ENCODE data around the gene MRPS18B. TPM values are rescaled to one million over a fixed set of nuclear protein-coding genes. Genes with fewer than 3 reads are reported as not detected.

MRPS18B gene
- polyA plus RNA-seq, 1 experiment: 69.3 TPM

DNA sequence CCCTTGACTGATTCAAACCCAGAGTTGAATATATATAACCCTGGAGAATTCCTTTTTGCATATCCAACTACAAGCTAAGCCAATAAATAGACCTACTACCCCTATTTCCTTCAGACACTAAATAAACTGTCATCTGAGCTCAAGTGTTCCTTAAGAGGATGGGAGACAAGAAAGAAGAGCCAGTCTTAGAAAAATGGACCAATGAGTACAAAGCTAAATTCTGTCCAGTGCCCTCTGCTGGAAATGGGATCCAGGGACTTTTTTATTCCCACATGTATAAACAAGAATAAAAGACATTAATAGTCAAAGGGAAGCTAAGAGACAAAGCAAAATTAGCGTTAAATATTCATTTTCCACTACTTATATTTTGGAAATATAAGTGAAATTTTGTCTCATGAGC lies 5.4 kb upstream of the MRPS18B start:
- Histone ChIP-seq H3K36me3 (ENCODE audit: control insufficient read depth, insufficient read depth, low read length) (peaks cover 14% of the 10 kb centered on the region), H3K27me3 (ENCODE audit: control insufficient read depth, insufficient read depth, low read length) (no peaks in the 10 kb centered on the region), H3K4me3 (ENCODE audit: low read depth, low read length) (no peak overlapping the region)
- DNase-seq (ENCODE audit: low read depth): no peak
- TF ChIP-seq, protein P1, sequence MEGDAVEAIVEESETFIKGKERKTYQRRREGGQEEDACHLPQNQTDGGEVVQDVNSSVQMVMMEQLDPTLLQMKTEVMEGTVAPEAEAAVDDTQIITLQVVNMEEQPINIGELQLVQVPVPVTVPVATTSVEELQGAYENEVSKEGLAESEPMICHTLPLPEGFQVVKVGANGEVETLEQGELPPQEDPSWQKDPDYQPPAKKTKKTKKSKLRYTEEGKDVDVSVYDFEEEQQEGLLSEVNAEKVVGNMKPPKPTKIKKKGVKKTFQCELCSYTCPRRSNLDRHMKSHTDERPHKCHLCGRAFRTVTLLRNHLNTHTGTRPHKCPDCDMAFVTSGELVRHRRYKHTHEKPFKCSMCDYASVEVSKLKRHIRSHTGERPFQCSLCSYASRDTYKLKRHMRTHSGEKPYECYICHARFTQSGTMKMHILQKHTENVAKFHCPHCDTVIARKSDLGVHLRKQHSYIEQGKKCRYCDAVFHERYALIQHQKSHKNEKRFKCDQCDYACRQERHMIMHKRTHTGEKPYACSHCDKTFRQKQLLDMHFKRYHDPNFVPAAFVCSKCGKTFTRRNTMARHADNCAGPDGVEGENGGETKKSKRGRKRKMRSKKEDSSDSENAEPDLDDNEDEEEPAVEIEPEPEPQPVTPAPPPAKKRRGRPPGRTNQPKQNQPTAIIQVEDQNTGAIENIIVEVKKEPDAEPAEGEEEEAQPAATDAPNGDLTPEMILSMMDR (IDR thresholded peaks at IDR 0.05; ENCODE audit: insufficient read depth, low read depth, low read length): peak; percentile 57
- POLR2A ChIA-PET: interaction anchor here (0.6 kb wide), 1 partner anchor 984 kb away, joined by 6 read pairs; no protein-coding TSS in a partner anchor
- CTCF ChIA-PET: interaction anchor here (0.8 to 2.9 kb wide), 7 partner anchors 14 to 130 kb away, joined by 3 to 31 read pairs (median 5); no protein-coding TSS in a partner anchor

DNA sequence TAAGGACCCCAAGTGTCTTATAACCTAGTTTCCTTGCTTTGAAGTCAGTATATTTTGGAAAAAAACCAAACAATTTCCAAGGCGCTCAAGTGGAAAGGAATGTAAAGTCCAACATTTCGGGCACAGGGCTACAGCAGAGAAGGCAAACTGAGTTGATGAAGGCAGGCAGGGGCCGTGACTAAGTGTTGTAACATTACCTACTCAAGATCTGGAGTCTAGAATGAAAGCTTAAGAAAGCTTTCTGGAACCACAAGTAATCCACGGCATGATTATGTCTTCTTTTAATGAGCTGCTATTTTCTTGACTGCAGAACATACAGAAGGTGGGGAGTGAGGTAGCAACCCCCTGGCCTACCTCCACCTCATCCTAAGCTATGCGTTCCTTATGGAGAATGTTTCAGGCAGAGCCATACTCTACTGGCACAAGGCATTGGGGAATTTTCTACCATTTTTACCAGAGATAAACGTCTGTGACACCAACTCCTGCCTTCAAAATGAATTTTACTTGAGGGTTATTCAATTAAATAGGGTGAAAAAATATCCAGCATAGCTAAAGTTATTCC lies 4.9 kb upstream of the MRPS18B start:
- DNase-seq (ENCODE audit: low read depth): no peak
- CTCF ChIA-PET: interaction anchor here (0.8 to 2.9 kb wide), 7 partner anchors 15 to 131 kb away, joined by 3 to 31 read pairs (median 5); no protein-coding TSS in a partner anchor
- POLR2A ChIA-PET: interaction anchor here (0.6 to 0.7 kb wide), 3 partner anchors 147 to 984 kb away, joined by 3 to 6 read pairs (median 4); partner anchors contain the start of gene RNF39

DNA sequence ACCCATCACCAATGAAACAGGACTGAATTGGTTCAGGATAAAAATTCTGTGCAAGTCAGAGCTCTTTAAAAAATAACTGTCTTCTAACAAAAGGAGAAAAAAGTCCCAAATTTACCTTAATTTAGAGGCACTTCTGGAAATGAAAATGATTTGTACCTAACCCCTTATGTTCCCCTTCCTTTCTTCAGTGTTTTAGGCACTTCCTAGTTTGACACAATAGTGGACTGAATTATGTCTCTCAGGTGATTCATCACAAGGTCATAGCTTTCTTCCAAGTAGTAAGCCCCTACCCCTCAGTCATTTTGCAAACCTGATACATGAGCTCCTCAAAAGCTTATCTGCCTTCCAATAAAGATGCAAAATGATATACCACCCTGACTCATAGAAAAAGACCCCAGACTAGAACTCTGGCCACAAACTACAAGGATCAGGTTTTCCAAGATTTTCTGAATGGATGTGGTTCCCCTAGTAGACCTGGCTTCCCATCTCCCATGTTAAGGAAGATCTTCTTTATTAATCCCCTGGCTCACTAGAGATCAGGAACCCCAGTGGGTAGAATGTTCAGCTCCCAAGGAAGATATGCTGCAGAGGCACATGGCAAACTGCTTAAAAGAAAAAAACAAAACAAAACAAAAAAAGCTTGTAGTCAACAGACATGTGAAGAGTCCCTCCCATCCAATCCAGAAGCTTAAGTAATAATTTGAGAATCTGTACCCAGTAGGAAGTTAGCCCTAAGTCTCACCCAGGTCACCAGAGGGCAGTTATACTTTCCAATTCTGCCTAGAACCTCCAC lies 4.2 kb upstream of the MRPS18B start:
- TF ChIP-seq, protein P1 (IDR thresholded peaks at IDR 0.05; ENCODE audit: insufficient read depth, low read depth, low read length): no peak
- CTCF ChIA-PET: interaction anchor here (1.0 to 2.9 kb wide), 7 partner anchors 15 to 132 kb away, joined by 3 to 31 read pairs (median 4); no protein-coding TSS in a partner anchor
- H3K27me3 ChIP-seq (ENCODE audit: control insufficient read depth, insufficient read depth, low read length): no peaks in the 10 kb centered on the region
- peaks cover 11% of the 10 kb centered on the region for H3K36me3 ChIP-seq (ENCODE audit: control insufficient read depth, insufficient read depth, low read length)
- POLR2A ChIA-PET: interaction anchor here (0.6 to 0.7 kb wide), 2 partner anchors 147 to 538 kb away, joined by 3 to 4 read pairs; partner anchors contain the start of gene RNF39
- DNase-seq (ENCODE audit: low read depth): no peak
- H3K4me3 ChIP-seq (ENCODE audit: low read depth, low read length): no peak overlapping the region

More for the DNA sequence above, 4.9 kb upstream of the MRPS18B start:
- Histone ChIP-seq H3K27me3 (ENCODE audit: control insufficient read depth, insufficient read depth, low read length) (no peaks in the 10 kb centered on the region), H3K4me3 (ENCODE audit: low read depth, low read length) (no peak overlapping the region), H3K36me3 (ENCODE audit: control insufficient read depth, insufficient read depth, low read length) (peaks cover 11% of the 10 kb centered on the region)
- TF ChIP-seq, protein P1 (IDR thresholded peaks at IDR 0.05; ENCODE audit: insufficient read depth, low read depth, low read length): no peak

DNA sequence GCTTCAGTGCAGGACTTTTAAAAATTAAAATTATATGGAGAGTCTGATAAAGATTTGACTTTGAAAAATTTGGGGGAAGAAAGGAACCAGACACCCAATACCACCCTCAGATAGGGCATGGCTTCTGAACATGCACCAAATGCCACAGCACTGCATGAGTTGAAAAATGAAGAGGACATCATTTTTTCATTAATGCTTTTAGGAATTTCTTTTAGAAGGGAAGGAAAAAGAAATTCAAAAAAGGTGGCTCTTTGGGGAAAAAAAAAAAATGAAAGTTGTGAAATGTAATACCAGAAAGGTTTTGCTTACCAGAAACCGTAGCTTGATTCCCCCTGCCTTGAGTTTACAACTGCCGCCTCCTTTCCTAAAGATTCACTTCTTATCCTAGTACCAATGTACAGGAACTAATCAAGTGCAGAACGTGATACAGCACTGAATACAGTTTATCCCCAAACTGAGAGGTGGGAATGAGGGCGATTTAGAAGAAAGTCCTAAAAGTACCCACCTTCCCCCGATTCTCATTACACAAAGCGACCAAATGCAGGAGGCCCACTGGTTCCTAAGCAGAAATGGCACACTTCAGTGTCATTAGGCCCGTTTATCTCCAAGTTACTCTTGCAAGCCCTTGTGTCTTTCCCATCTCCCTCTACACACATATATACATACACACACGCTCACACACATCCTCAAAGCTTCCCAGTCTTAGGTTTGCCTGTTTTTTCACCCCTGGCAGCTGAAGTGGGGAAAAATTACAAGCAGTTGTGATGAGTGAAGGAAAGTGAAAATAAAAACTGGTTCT lies 3.4 kb upstream of the MRPS18B start:
- H3K36me3 ChIP-seq (ENCODE audit: control insufficient read depth, insufficient read depth, low read length): peaks cover 8% of the 10 kb centered on the region
- TF ChIP-seq, protein P1 (IDR thresholded peaks at IDR 0.05; ENCODE audit: insufficient read depth, low read depth, low read length): no peak
- ChIA-PET POLR2A (interaction anchor here (0.6 to 1.4 kb wide), 12 partner anchors 8 to 1568 kb away, joined by 3 to 30 read pairs (median 9); partner anchors contain the start of genes ABCF1, GTF2H4 and MDC1), CTCF (interaction anchor here (0.7 to 2.9 kb wide), 8 partner anchors 16 to 933 kb away, joined by 3 to 31 read pairs (median 3); no protein-coding TSS in a partner anchor)
- no peak for DNase-seq (ENCODE audit: low read depth)
- peak overlapping the region; percentile 35 for H3K4me3 ChIP-seq (ENCODE audit: low read depth, low read length)
- H3K27me3 ChIP-seq (ENCODE audit: control insufficient read depth, insufficient read depth, low read length): no peaks in the 10 kb centered on the region

All from BJ (cell line).